NCI-H2227 treated with DMSO at 0.1 percent for 48 hours (cell line): ENCODE measurements around the gene MRRF.

Experiments used
- DNase-seq: peaks from one replicate; lab custom pipeline; 2025; lab: John Stamatoyannopoulos, UW

Gene MRRF

GRCh38 chr9:122228568-122229484 is 35.9 kb upstream of the MRRF start, which contains the start of gene LHX6:
LHX6 (minus strand) TSS chr9:122228957; CDS start chr9:122228740, 217 bp downstream.
- no peak for DNase-seq

GRCh38 chr9:122229485-122229837 is 35.2 kb upstream of the MRRF start:
- no peak for DNase-seq

GRCh38 chr9:122232796-122233306 is 31.8 kb upstream of the MRRF start:
- DNase-seq = no peak

GRCh38 chr9:122234022-122234748 is 30.5 kb upstream of the MRRF start:
- DNase-seq = no peak

- no peak for DNase-seq
These were observed 28.0 kb upstream of the MRRF start for GRCh38 chr9:122236681-122237080.

- DNase-seq = no peak
These were observed 25.0 kb upstream of the MRRF start for GRCh38 chr9:122239722-122240121.

GRCh38 chr9:122244349-122244748 is 20.3 kb upstream of the MRRF start:
- DNase-seq = no peak

GRCh38 chr9:122246666-122247065 is 18.0 kb upstream of the MRRF start:
- no peak for DNase-seq

- no peak for DNase-seq
These were observed 16.2 kb upstream of the MRRF start for GRCh38 chr9:122248448-122248865.

GRCh38 chr9:122251351-122251750 is 13.3 kb upstream of the MRRF start:
- no peak for DNase-seq

- DNase-seq = no peak
These were observed 11.9 kb upstream of the MRRF start for GRCh38 chr9:122252796-122253195.

GRCh38 chr9:122254761-122255160 is 9.9 kb upstream of the MRRF start:
- no peak for DNase-seq

- DNase-seq = no peak
These were observed 8.5 kb upstream of the MRRF start for GRCh38 chr9:122256206-122256605.

GRCh38 chr9:122258886-122259415 is 5.7 kb upstream of the MRRF start:
- DNase-seq = no peak

- no peak for DNase-seq
These were observed 3.2 kb upstream of the MRRF start for GRCh38 chr9:122261469-122261881.

- DNase-seq = no peak
These were observed 2.6 kb upstream of the MRRF start for GRCh38 chr9:122262073-122262472.

GRCh38 chr9:122263699-122264349 is 858 bp upstream of the MRRF start:
- DNase-seq = no peak

GRCh38 chr9:122265149-122265915 is 650 bp downstream of the MRRF start:
- peak; percentile 23 for DNase-seq

GRCh38 chr9:122268041-122268814 is 3.5 kb downstream of the MRRF start:
- DNase-seq = no peak

GRCh38 chr9:122274055-122274454 is 9.4 kb downstream of the MRRF start:
- DNase-seq = no peak

GRCh38 chr9:122276096-122276495 is 11.4 kb downstream of the MRRF start:
- DNase-seq = no peak
